Midbrain (tissue), 1 donor: ENCODE data around the gene ITGA2.
"Not testable (repeated sequence)": the region's sequence is repeated elsewhere in the genome, so short reads cannot be mapped to it uniquely, and the experiment has no call there.

Experiments used
- DNase-seq: peaks from one replicate; lab custom pipeline; 2025; lab: John Stamatoyannopoulos, UW

The ITGA2 gene

GRCh38 chr5:53099546-53099945 is 110.4 kb downstream of the ITGA2 start:
- DNase-seq: no peak

- DNase-seq: no peak
Observed at GRCh38 chr5:53100606-53101005, 111.5 kb downstream of the ITGA2 start.

DNA sequence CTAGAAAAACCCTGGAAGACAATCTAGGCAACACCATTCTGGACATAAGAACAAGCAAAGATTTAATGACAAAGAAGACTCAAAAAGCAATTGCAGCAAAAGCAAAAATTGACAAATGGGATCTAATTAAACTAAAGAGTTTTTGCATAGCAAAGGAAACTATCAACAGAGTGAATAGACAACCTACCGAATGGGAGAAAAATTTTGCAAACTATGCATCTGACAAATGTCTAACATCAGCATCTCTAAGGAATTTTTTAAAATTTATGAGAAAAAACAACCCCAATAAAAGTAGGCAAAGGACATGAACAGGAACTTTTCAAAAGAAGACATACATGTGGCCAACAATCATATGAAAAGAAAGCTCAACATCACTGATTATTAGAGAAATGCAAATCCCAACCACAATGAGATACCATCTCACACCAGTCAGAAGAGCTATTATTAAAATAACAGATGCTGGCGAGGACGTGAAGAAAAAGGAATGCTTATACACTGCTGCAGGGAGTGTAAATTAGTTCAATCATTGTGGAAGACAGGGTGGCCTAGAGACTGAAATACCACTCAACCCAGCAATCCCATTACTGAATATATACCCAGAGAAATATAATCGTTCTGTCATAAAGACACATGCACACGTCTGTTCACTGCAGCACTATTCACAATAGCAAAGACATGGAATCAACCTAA is 116.6 kb downstream of the ITGA2 start:
- no peak for DNase-seq

GRCh38 chr5:53109056-53109442 is 119.9 kb downstream of the ITGA2 start:
- DNase-seq: peak; percentile 21

DNA sequence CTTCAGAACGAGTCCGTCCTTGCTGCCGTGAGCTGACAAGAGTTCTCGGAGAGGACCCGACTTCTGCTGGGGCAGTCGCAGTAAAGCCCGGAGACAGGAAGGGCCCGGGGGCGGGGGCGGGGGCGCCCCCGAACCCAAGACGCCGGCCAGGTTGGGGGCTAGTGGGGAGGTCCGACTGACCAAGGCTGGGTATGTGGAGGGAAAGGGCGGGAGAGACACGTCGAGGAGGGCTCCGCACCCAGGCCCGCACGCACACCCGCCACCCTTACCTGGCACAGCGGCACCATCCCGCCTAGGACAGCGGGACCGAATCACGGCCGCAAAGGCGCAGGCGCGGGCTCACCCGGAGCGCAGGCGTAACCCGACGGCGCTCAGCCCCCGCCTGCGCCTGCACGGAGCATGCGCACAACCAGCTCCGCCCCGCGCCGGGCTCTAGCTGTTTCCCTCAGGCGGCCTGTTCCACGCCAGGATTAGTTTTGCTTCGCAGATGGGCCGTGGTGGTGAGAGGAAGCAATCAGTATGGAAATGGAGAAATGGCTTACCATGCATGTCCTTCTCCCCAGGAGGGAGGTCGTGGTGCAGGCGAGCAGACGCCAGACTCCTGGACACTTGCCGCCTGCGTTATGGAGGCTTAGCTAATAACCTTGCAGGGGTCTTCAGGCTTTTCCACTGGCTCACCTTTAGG is 120.4 kb downstream of the ITGA2 start, which contains the start of gene MOCS2:
Gene MOCS2, minus strand, starts transcription at position 315 of the 685 bp plus-strand sequence. CDS start 2,583 bp downstream, outside the sequence.
- DNase-seq: peak; percentile 91

- DNase-seq: no peak
Observed at GRCh38 chr5:53110156-53110555, 121.0 kb downstream of the ITGA2 start.

- DNase-seq: no peak
Observed at GRCh38 chr5:53111139-53111538, 122.0 kb downstream of the ITGA2 start.

- not testable (repeated sequence) for DNase-seq
Observed at GRCh38 chr5:53112307-53112706, 123.2 kb downstream of the ITGA2 start.

- no peak for DNase-seq
Observed at GRCh38 chr5:53112909-53113308, 123.8 kb downstream of the ITGA2 start.

- DNase-seq: no peak
Observed at GRCh38 chr5:53113947-53114346, 124.8 kb downstream of the ITGA2 start.

- DNase-seq: no peak
Observed at GRCh38 chr5:53114988-53115387, 125.8 kb downstream of the ITGA2 start.

- no peak for DNase-seq
Observed at GRCh38 chr5:53116597-53116996, 127.4 kb downstream of the ITGA2 start.

DNA sequence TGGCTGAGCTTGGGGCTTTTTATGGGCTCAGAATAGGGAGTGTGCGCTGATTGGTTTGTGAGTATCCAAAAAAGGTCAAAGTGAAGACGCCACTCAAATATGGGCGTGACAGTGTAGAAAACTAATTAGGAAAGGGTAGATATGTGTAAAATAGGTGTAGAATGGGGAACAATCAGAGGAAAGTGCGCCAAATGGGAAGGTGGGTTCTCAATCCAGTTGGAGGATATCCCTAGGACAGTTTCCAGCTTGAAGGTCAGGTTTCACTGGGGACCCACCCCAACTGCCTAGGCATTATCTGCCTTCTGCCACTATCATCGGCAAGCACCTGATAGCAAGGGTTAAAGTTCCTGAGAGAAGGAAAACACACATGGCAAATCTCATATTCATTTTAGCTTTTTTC is 129.7 kb downstream of the ITGA2 start:
- DNase-seq: no peak

DNA sequence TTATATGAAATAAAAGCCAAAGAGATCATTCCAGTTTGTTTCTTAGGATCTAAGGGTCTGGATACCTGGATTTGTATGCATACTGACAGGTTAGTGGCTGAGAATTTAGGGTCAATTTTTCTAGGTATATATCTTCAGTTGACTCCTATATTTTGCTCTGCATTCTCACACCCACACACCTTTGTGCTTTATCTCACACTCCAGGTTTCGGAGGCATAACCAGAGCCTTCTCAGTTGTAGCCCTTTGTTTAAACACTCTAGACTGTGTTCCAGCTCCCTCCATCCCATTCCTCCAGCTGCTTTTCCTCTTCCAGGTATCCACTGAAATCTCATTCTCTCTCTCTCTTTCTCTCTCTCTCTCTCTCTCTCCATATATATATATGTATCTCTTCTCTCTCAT is 131.0 kb downstream of the ITGA2 start:
- no peak for DNase-seq

- DNase-seq: no peak
Observed at GRCh38 chr5:53123702-53124101, 134.6 kb downstream of the ITGA2 start.

DNA sequence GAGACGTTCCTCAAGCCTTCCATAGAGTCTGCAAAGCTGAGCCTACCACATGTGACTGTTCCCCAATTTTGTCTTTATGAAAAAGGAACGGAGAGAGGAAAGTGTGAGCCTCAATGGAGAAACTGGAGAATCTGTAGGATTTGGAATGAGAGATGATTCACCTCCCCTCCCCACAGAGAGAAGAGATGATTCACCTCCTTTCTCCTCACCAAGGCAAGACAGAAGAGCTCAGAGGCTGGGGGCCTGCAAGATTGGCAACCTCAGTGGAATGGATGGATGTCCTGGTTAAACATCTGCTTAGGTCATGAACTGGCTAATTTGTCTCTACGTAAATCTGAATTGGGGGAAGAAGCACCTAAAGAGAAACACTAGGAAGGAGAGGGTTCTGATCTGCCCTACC is 137.4 kb downstream of the ITGA2 start:
- no peak for DNase-seq

DNA sequence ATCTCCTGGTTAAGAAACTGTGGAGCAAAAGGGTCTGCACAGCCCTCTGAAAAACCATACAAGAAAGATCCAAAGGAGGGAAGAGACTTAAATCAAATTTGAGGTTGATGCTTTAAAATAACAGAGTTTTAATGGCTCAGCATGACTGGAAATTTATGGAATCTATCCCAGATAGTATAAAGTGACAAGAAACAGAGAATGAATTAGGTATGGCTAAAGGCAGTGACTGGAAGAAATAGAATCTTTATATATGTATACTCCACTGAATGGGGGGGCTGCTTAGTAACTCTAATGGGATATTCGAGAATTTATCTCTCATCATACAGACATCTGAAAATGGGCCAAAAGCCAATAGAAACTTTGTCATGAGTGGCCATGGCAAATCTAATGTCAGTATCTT is 138.0 kb downstream of the ITGA2 start:
- no peak for DNase-seq

GRCh38 chr5:53128481-53128880 is 139.3 kb downstream of the ITGA2 start:
- DNase-seq: no peak

GRCh38 chr5:53130266-53130665 is 141.1 kb downstream of the ITGA2 start:
- no peak for DNase-seq

- DNase-seq: no peak
Observed at GRCh38 chr5:53133020-53133419, 143.9 kb downstream of the ITGA2 start.
